Kidney glomerular epithelial cell (primary cell): ENCODE data around the gene PRR14.
"Not testable (repeated sequence)": the region's sequence is repeated elsewhere in the genome, so short reads cannot be mapped to it uniquely, and the experiment has no call there.

Source experiments
- DNase-seq: peaks from one replicate; lab custom pipeline; 2025; lab: John Stamatoyannopoulos, UW

Gene PRR14

GRCh38 chr16:30692396-30693064 lies 41.8 kb downstream of the PRR14 start:
- no peak for DNase-seq

- no peak for DNase-seq
Observed at GRCh38 chr16:30694926-30695693, 44.4 kb downstream of the PRR14 start.

GRCh38 chr16:30696646-30697045 lies 45.9 kb downstream of the PRR14 start:
- DNase-seq = not testable (repeated sequence)

GRCh38 chr16:30697264-30698138 lies 46.7 kb downstream of the PRR14 start:
- DNase-seq = peak; percentile 94

GRCh38 chr16:30698139-30698815 lies 47.5 kb downstream of the PRR14 start:
- peak; percentile 77 for DNase-seq

GRCh38 chr16:30698816-30699614 lies 48.3 kb downstream of the PRR14 start, which contains the start of gene SRCAP:
Gene SRCAP, plus strand, starts transcription at chr16:30699171. Its CDS starts 1,654 bp downstream, at chr16:30700825.
- peak; percentile 67 for DNase-seq

- no peak for DNase-seq
Observed at GRCh38 chr16:30699615-30700099, 48.9 kb downstream of the PRR14 start.

GRCh38 chr16:30700491-30700890 lies 49.7 kb downstream of the PRR14 start:
- DNase-seq = no peak

- DNase-seq = no peak
Observed at GRCh38 chr16:30700971-30701370, 50.2 kb downstream of the PRR14 start.

- DNase-seq = not testable (repeated sequence)
Observed at GRCh38 chr16:30703071-30703470, 52.3 kb downstream of the PRR14 start.

- DNase-seq = no peak
Observed at GRCh38 chr16:30703971-30704370, 53.2 kb downstream of the PRR14 start.
